AG04450 (cell line): ENCODE measurements around the gene THRB. TPM values are rescaled to one million over a fixed set of nuclear protein-coding genes. Genes with fewer than 3 reads are reported as not detected.

Source experiments
- CTCF ChIA-PET: fragments of 300-600, 350-600 bp; formaldehyde crosslinking; extraction: SDS; loops from one replicate; lab custom pipeline; 2022; ENCODE audit warnings: antibody characterized with exemption, inconsistent platforms; lab: Charles Lee
- POLR2A ChIA-PET: fragments of 350-600 bp; formaldehyde crosslinking; extraction: SDS; loops from one replicate; lab custom pipeline; 2021; ENCODE audit warnings: antibody characterized with exemption, inconsistent platforms; lab: Yijun Ruan, JAX
- DNase-seq: peaks from one replicate; pipeline ENCODE4 v3.0.0-alpha.2; 2011; ENCODE audit warnings: low read depth, low spot score
- H3K27ac ChIP-seq: one replicate; pipeline ENCODE4 v1.5.1; 2012; ENCODE audit warnings: low read depth, low read length, control low read depth
- H3K27me3 ChIP-seq: one replicate; pipeline ENCODE4 v1.6.0; 2012; ENCODE audit warnings: low read length; ENCODE audit not compliant: control insufficient read depth, insufficient read depth
- H3K4me3 ChIP-seq: 2 replicates; pipeline ENCODE4 v1.5.1; 2011; ENCODE audit warnings: mild to moderate bottlenecking, low read depth, low read length, control low read depth
- H3K9me3 ChIP-seq: 2 replicates; pipeline ENCODE4 v1.5.1; 2012; ENCODE audit warnings: low read length; ENCODE audit not compliant: control insufficient read depth, insufficient read depth
- CTCF ChIP-seq: IDR thresholded peaks from 2 replicates; pipeline ENCODE4 v1.5.1; 2011; ENCODE audit warnings: low read depth, low read length, control low read depth, inconsistent platforms
- polyA plus RNA-seq: library from polyadenylated mRNA; depleted of rRNA; stranded (reverse); fragments of >200 nt; gene quantifications from 2 replicates; pipeline ENCODE4 v1.2.3, GENCODE V29; 2011

THRB gene
- polyA plus RNA-seq, 1 experiment, result 0.02 TPM

GRCh38 chr3:24361623-24362022, 133.0 kb downstream of the THRB start:
- TF ChIP-seq CTCF, result no peak
- Histone ChIP-seq H3K27ac (no peak overlapping the region), H3K27me3 (no peaks in the 10 kb centered on the region), H3K4me3 (no peak overlapping the region), H3K9me3 (no peaks in the 10 kb centered on the region)
- DNase-seq, result no peak
- POLR2A ChIA-PET, result no interaction called here
- CTCF ChIA-PET, result interaction anchor here (1.0 kb wide), 1 partner anchor 97 kb away, joined by 3 read pairs; no protein-coding TSS in a partner anchor

GRCh38 chr3:24360957-24361356, 133.7 kb downstream of the THRB start:
- TF ChIP-seq CTCF, result no peak
- no peaks in the 10 kb centered on the region for H3K27me3 ChIP-seq
- H3K27ac ChIP-seq, result no peak overlapping the region
- POLR2A ChIA-PET, result no interaction called here
- H3K4me3 ChIP-seq, result no peak overlapping the region
- CTCF ChIA-PET, result interaction anchor here (1.0 kb wide), 1 partner anchor 96 kb away, joined by 3 read pairs; no protein-coding TSS in a partner anchor
- H3K9me3 ChIP-seq, result no peaks in the 10 kb centered on the region
- DNase-seq, result no peak

- H3K27ac ChIP-seq, result no peak overlapping the region
- POLR2A ChIA-PET, result no interaction called here
- CTCF ChIA-PET, result no interaction called here
- no peak overlapping the region for H3K4me3 ChIP-seq
- H3K9me3 ChIP-seq, result no peaks in the 10 kb centered on the region
- TF ChIP-seq CTCF, result no peak
- no peak for DNase-seq
- no peaks in the 10 kb centered on the region for H3K27me3 ChIP-seq
Observed at GRCh38 chr3:24359645-24360462, 134.8 kb downstream of the THRB start.

DNA sequence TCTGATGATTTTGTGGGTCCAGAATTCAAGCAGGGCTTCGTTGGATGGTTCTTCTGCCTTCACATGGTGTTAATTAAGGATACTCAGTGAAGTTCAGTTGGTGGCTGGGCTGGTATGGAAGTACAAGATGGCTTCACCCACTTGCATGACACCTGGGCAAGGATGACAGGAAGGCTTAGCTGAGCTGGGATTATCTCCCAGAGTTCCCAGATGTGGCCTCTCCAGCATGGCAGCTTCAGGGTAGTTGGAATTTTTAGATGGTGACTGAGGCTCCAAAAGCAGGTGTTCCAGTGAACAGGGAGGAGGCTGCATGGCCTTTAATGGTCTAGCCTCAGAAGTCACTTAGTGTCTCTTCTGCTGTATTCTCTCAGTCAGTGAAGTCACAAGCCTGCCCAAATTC, 135.5 kb downstream of the THRB start:
- ChIA-PET POLR2A (no interaction called here), CTCF (no interaction called here)
- no peaks in the 10 kb centered on the region for H3K9me3 ChIP-seq
- no peak for TF ChIP-seq CTCF
- no peak overlapping the region for H3K27ac ChIP-seq
- H3K4me3 ChIP-seq, result no peak overlapping the region
- DNase-seq, result no peak
- no peaks in the 10 kb centered on the region for H3K27me3 ChIP-seq

- ChIA-PET POLR2A (no interaction called here), CTCF (no interaction called here)
- H3K4me3 ChIP-seq, result no peak overlapping the region
- no peaks in the 10 kb centered on the region for H3K27me3 ChIP-seq
- no peak overlapping the region for H3K27ac ChIP-seq
- no peaks in the 10 kb centered on the region for H3K9me3 ChIP-seq
- no peak for DNase-seq
- TF ChIP-seq CTCF, result no peak
Observed at GRCh38 chr3:24357635-24358034, 137.0 kb downstream of the THRB start.
